NCI-H446 (cell line): Measurements from ENCODE around the gene PLA2G2C.
"Not testable (repeated sequence)": the region's sequence is repeated elsewhere in the genome, so short reads cannot be mapped to it uniquely, and the experiment has no call there.

Experiments used
- DNase-seq, 2 experiments: peaks; one replicate each; lab custom pipeline; 2025; lab: John Stamatoyannopoulos, UW

Gene PLA2G2C

GRCh38 chr1:20130518-20130917 lies 55.8 kb downstream of the PLA2G2C start:
- not testable (repeated sequence) for DNase-seq

DNA sequence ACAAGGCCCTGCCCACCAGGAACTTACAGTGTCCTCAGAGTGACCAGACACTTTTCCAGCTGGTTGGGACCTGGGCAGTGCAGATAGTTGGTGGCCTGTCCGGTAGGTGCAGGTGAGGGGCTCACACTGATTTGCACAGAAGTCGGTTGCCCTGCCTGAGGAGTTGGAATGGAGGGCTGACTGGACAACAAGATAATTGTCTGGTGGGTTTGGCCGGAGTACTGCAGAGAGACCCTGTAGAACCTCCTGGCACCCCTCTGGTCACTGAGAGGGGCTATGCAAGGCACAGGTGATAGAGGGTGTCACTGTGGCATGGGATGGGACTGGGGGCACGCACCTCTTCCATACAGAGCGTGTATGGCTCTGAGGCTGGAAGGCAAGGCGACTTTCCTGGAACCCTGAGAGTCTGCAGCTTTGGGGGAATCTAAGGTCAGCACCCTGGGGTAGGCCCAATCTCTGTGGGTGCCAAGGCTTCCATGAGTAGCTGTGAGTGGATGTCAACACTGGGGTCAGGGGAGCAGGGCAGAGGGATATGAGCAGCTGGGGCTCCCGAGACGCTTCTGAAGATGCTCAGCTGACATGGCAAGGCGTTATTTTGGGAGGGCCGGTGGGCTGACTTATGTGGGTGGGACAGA lies 59.4 kb downstream of the PLA2G2C start:
- DNase-seq, result no peak

DNA sequence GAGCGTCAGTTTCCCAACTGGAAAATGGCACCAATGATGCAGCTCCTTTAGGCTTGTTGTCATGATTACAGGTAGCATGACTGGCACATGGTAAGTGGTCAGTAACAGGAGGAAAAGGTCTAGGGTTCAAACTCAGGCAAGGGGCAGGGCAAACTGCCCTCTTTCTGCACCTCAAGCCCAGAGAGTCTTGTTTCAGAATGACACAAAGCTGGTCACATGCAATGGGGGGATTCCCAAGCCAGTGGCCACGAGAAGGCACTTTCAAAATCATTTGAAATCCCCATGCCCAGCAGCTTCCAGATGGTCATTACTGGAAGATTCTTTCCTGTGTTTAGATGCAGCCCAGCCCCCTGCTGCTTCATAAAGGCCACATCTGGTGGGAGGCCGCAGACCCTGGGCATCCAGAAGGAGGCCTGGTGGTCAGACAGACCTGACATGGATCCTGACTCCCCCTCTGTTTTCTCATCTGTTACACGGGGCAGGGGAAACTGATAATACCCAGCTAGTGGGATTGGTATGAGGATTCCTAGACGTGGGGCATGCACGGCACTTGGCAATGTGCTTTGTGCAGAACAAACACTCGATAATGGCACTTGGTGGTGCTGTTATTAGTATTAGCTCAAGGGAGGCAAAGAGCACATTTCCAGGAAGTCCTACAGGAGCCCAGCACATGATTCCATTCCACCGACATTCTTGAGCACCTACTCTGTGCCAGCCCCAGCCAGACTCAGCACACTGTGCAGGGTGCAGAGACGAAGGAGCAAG lies 60.1 kb downstream of the PLA2G2C start:
- no peak for DNase-seq

GRCh38 chr1:20125100-20125499 lies 61.2 kb downstream of the PLA2G2C start:
- no peak for DNase-seq

- DNase-seq, result peak in 1 of 2 experiments; percentile 33
Observed at GRCh38 chr1:20124456-20125057, 61.8 kb downstream of the PLA2G2C start.

DNA sequence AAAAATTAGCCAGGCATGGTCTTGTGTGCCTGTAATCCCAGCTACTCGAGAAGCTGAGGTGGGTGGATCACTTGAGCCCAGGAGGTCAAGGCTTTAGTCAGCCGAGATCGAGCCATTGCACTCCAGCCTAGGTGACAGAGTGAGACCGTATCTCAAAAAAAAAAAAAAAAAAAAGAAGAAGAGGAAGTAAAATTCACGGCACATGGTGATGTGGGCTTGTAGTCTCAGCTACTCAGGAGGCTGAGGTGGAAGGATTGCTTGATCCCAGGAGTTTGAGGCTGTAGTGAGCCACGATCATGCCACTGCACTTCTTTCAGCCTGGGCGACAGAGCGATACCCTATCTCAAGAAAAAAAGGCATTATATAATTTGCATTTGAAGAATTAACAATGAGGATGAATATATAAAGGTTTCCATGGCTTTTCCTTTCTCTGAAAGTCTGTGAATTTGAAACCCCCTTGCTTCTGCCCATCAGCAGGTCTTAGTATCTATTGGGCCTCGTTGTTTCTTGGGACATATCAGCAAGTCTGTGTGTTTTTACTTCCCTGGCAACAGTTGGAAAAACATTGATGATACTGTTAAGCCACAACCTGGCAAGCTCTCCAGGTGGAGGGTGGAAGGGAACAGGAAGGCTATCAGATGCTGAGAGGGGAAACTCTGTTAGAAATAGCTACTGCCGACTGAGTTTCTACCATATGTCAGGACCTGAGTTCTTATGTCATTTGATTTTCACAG lies 62.4 kb downstream of the PLA2G2C start:
- no peak for DNase-seq

DNA sequence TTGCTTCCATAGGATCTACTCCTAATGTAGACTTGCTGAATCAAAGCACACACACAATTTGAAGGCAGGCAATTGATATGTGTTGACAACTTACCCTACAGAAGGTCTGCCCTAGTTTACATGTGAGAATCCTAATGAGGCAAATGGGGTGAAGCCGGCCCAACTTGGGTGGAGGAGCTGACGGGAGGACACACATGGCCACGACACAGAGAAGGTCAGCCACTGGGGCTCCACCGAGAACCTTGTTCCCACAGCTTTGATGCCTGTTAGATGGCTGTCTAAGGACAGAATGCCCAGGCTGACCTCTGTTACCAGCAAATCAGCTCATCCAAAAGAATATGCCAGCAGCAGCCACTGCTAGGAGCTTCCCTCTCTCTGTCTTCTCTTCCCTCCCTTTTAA lies 65.5 kb downstream of the PLA2G2C start:
- no peak for DNase-seq

GRCh38 chr1:20119347-20119746 lies 67.0 kb downstream of the PLA2G2C start, which contains the start of gene PLA2G2D:
TSS of gene PLA2G2D (minus strand) at chr1:20119536. CDS start at chr1:20119498, 38 bp downstream.
- no peak for DNase-seq

DNA sequence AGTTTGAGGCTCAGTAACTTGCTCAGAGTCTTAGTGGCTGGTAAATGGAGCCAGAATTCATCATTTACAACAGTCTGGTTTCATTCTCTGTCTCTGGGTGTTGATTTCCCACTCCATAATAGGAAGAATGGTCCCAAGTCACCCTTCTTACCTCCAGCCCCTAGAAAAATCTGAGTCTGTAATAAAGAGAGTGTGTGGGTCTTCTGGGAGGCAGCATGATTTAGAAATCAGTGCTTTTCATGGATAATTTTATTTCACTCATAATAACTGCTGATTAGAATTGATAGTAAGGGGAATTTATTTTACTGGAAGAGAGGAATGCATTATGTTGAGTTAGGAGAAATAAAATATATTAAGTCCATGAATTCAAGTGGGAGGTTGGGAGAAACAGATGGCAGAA lies 69.1 kb downstream of the PLA2G2C start:
- no peak for DNase-seq

- DNase-seq, result no peak
Observed at GRCh38 chr1:20115916-20116315, 70.4 kb downstream of the PLA2G2C start.

DNA sequence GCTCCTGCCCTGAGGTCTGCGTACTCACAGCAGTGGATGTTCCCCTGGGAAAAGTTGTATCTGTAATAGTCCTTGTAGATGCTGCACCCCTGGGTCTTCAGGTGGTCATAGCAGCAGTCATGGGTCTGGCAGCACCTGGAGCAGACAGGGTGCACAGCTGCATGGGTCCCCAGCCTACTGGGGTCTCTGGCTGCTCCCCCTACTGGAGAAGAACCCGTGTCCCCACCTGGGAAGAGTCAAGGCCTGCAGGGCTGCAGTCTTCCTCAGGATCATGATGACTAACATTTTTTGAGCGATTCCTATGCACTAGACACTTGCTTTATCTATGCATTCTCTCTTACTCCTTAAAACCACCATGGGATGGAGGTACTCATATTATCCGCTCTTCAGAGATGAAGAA lies 70.8 kb downstream of the PLA2G2C start:
- no peak for DNase-seq

DNA sequence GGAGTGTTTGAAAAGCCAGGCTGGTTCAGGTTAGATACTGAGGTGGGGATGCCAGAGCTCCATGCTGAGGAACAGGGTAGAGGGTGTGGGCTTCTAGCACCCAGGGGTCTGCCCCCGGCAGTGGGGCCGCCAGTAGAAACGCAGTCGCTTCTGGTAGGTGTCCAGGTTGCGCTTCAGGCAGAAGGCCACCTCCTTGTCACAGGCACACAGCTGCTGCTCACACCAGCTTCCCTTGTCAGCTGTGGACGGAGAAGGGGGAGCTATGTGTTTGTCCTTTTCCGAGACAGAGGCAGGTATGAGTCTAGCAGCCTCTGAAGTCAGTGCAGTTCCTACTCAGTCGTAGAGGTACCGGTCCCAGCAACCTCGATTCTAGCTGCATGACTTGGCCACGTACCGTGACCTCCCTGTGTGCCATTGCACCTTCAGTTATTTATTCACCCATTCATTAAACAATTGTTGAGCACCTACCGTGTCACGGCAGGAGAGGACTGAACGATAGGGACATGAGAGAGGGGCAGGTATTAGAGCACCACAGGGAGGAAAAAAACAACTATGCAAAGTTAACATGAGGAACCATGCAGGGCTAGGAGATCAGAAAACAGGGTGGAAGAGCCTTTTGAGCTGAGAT lies 72.2 kb downstream of the PLA2G2C start:
- DNase-seq, result no peak
